ENCODE measurements around the gene PLAAT4.

DNA sequence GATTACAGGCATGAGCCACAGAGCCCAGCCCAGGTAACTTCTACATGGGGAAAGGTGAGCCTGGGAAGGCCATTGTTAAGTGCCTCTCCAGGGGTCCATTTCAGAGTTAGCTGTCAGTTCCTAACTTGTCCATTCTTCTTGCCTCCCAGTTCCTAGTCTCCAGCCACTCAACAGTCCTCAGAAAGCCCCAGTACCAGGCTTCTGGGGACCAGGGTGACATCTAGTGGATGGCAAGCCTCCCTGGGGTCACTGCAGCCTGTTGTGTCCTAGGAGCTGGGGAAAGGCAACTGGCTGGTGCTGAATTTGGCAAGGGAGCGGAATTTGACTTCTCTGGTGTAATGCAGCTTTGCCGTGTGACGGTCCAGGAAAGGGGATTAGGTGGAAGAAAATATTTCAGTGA is 28.6 kb upstream of the PLAAT4 start:
- TF ChIP-seq, protein P1, sequence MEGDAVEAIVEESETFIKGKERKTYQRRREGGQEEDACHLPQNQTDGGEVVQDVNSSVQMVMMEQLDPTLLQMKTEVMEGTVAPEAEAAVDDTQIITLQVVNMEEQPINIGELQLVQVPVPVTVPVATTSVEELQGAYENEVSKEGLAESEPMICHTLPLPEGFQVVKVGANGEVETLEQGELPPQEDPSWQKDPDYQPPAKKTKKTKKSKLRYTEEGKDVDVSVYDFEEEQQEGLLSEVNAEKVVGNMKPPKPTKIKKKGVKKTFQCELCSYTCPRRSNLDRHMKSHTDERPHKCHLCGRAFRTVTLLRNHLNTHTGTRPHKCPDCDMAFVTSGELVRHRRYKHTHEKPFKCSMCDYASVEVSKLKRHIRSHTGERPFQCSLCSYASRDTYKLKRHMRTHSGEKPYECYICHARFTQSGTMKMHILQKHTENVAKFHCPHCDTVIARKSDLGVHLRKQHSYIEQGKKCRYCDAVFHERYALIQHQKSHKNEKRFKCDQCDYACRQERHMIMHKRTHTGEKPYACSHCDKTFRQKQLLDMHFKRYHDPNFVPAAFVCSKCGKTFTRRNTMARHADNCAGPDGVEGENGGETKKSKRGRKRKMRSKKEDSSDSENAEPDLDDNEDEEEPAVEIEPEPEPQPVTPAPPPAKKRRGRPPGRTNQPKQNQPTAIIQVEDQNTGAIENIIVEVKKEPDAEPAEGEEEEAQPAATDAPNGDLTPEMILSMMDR (IDR thresholded peaks at IDR 0.05; ENCODE audit: borderline replicate concordance, extremely low read depth, low read length, poor library complexity, severe bottlenecking) = peak; percentile 55
- TF ChIP-seq EZH2 (IDR thresholded peaks at IDR 0.05; ENCODE audit: borderline replicate concordance, low read depth, low read length, severe bottlenecking) = no peak
